CD4-positive, alpha-beta T cell treated with Interleukin-1 beta for 1 hour (primary cell): ENCODE results near the gene MTMR2.

Experiments used
- DNase-seq, 2 donors: peaks; one replicate each; pipeline ENCODE4 v3.0.0-alpha.2; 2020 to 2022

Gene MTMR2

GRCh38 chr11:95805869-95806268 is 118.0 kb downstream of the MTMR2 start:
- DNase-seq = no peak

GRCh38 chr11:95803973-95804372 is 119.9 kb downstream of the MTMR2 start:
- DNase-seq = no peak

GRCh38 chr11:95802806-95803205 is 121.1 kb downstream of the MTMR2 start:
- DNase-seq = no peak

- no peak for DNase-seq
Measured at GRCh38 chr11:95800438-95800837, 123.5 kb downstream of the MTMR2 start.

GRCh38 chr11:95799546-95799945 is 124.4 kb downstream of the MTMR2 start:
- DNase-seq = no peak

GRCh38 chr11:95796501-95796900 is 127.4 kb downstream of the MTMR2 start:
- no peak for DNase-seq

GRCh38 chr11:95795627-95796295 is 128.1 kb downstream of the MTMR2 start:
- no peak for DNase-seq

- no peak for DNase-seq
Measured at GRCh38 chr11:95794086-95794485, 129.8 kb downstream of the MTMR2 start.

- no peak for DNase-seq
Measured at GRCh38 chr11:95793116-95793515, 130.8 kb downstream of the MTMR2 start.

- no peak for DNase-seq
Measured at GRCh38 chr11:95792700-95793099, 131.2 kb downstream of the MTMR2 start.

GRCh38 chr11:95792200-95792599 is 131.7 kb downstream of the MTMR2 start:
- DNase-seq = no peak

GRCh38 chr11:95791709-95792033 is 132.2 kb downstream of the MTMR2 start:
- DNase-seq = no peak

- DNase-seq = peak; percentile 49 to 58
Measured at GRCh38 chr11:95790933-95791708, 132.8 kb downstream of the MTMR2 start.

GRCh38 chr11:95790123-95790932 is 133.6 kb downstream of the MTMR2 start, which contains the start of gene CEP57:
CEP57 (plus strand) TSS chr11:95790498; CDS start chr11:95790699, 201 bp downstream.
- peak; percentile 93 to 95 for DNase-seq

- DNase-seq = peak; percentile 99
Measured at GRCh38 chr11:95789506-95790122, 134.3 kb downstream of the MTMR2 start, which contains the start of gene FAM76B. FAM76B (minus strand) TSS chr11:95789782; CDS start chr11:95789478, 304 bp downstream.

- peak; percentile 19 to 39 for DNase-seq
Measured at GRCh38 chr11:95788921-95789505, 134.9 kb downstream of the MTMR2 start.
